HL-60/S4 treated with retinoic acid at 250 ng/mL for 4 days and 3 days (cell line): ENCODE results near the gene LRP5.

Source experiments
- in situ Hi-C: fragments of 300-500 bp; cut with MboI; formaldehyde crosslinking; loops from 2 replicates; pipeline ENCODE4 v1.7.0; 2022; ENCODE audit warnings: low sequenced_read_pairs

Gene LRP5

DNA sequence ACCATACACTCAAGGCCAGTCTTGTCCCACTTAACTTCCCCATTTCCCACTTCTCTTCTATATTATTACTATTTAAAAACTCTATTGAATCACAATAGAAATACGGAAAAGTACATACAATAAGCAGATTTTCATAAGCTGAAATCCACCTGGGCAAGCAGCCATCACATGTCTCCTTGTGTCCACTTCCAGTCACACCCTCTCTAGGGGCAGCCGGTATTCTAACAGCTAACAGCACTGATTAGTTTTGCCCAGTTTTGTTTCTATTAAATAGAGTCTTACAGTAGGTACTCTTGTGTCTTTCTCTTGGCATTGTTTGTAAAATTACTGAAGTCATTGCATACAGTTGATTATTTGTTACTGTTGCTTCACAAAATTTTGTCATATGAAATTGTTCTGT lies 185.9 kb downstream of the LRP5 start:
- in situ Hi-C loops = no loop called here
